HG03280 (cell line): ENCODE results near the gene CEP128.
"Not testable (repeated sequence)": the region's sequence is repeated elsewhere in the genome, so short reads cannot be mapped to it uniquely, and the experiment has no call there.

Experiments
- ATAC-seq: cut with Tn5 transposase; IDR thresholded peaks from one replicate; pipeline ENCODE4 v1.9.1; 2021; ENCODE audit warnings: mild to moderate bottlenecking, moderate library complexity; ENCODE audit not compliant: unreplicated experiment

CEP128 gene

GRCh38 chr14:80954687-80955299 lies 13.3 kb upstream of the CEP128 start:
- no peak for ATAC-seq

- ATAC-seq: not testable (repeated sequence)
Observed at GRCh38 chr14:80953211-80953610, 11.7 kb upstream of the CEP128 start.

GRCh38 chr14:80951491-80951890 lies 10.0 kb upstream of the CEP128 start:
- no peak for ATAC-seq

- ATAC-seq: no peak
Observed at GRCh38 chr14:80948291-80948690, 6.8 kb upstream of the CEP128 start.

- ATAC-seq: no peak
Observed at GRCh38 chr14:80946797-80947196, 5.3 kb upstream of the CEP128 start.

- ATAC-seq: no peak
Observed at GRCh38 chr14:80946187-80946586, 4.6 kb upstream of the CEP128 start.

- no peak for ATAC-seq
Observed at GRCh38 chr14:80944861-80945617, 3.5 kb upstream of the CEP128 start.

GRCh38 chr14:80942191-80942600 lies 658 bp upstream of the CEP128 start:
- peak; percentile 18 for ATAC-seq

- ATAC-seq: no peak
Observed at GRCh38 chr14:80940146-80940545, 1.4 kb downstream of the CEP128 start.

GRCh38 chr14:80933686-80934085 lies 7.9 kb downstream of the CEP128 start:
- ATAC-seq: no peak

- no peak for ATAC-seq
Observed at GRCh38 chr14:80933282-80933681, 8.3 kb downstream of the CEP128 start.

- peak; percentile 97 for ATAC-seq
Observed at GRCh38 chr14:80930836-80931389, 10.6 kb downstream of the CEP128 start.

- no peak for ATAC-seq
Observed at GRCh38 chr14:80930095-80930494, 11.4 kb downstream of the CEP128 start.

- ATAC-seq: no peak
Observed at GRCh38 chr14:80927083-80927989, 14.2 kb downstream of the CEP128 start.

- no peak for ATAC-seq
Observed at GRCh38 chr14:80926397-80927082, 15.0 kb downstream of the CEP128 start.

- no peak for ATAC-seq
Observed at GRCh38 chr14:80924365-80925103, 17.0 kb downstream of the CEP128 start.

GRCh38 chr14:80923368-80923767 lies 18.2 kb downstream of the CEP128 start:
- ATAC-seq: no peak

- no peak for ATAC-seq
Observed at GRCh38 chr14:80919622-80920021, 21.9 kb downstream of the CEP128 start.

GRCh38 chr14:80912013-80912412 lies 29.5 kb downstream of the CEP128 start:
- ATAC-seq: not testable (repeated sequence)

- no peak for ATAC-seq
Observed at GRCh38 chr14:80906946-80907345, 34.6 kb downstream of the CEP128 start.
